Peyer's patch (tissue), 4 donors: ENCODE data around the gene TSPY3. TPM values are rescaled to one million over a fixed set of nuclear protein-coding genes. Genes with fewer than 3 reads are reported as not detected.
"Not testable (repeated sequence)": the region's sequence is repeated elsewhere in the genome, so short reads cannot be mapped to it uniquely, and the experiment has no call there.

Experiments
- DNase-seq, 3 donors: peaks; one replicate each; pipeline ENCODE4 v3.0.0-alpha.2; 2017 to 2019
- H3K27ac ChIP-seq, 4 donors: fragments of 200-600 bp; sonication (generic); one replicate each; pipeline ENCODE4 v1.5.1; 2016 to 2019
- H3K27me3 ChIP-seq, 2 donors: fragments of 200-600 bp; sonication (generic); one replicate each; pipeline ENCODE4 v1.5.1; 2019
- H3K36me3 ChIP-seq, 3 donors: fragments of 200-600 bp; sonication (generic); one replicate each; pipeline ENCODE4 v1.5.1; 2016 to 2019
- H3K4me1 ChIP-seq, 4 donors: fragments of 200-600 bp; sonication (generic); one replicate each; pipeline ENCODE4 v1.5.1; 2016 to 2019
- H3K4me3 ChIP-seq, 4 donors: fragments of 200-600 bp; sonication (generic); 1 replicate in 3 of 4; 2 replicates in 1 of 4; pipeline ENCODE4 v1.5.1; 2016 to 2019; ENCODE audit warnings: mild to moderate bottlenecking in 1 of 4
- H3K9me3 ChIP-seq, 4 donors: fragments of 200-600 bp; sonication (generic); one replicate each; pipeline ENCODE4 v1.5.1; 2016 to 2019; ENCODE audit warnings: mild to moderate bottlenecking in 1 of 4
- total RNA-seq, 4 donors: library from RNA; depleted of rRNA; stranded (reverse); fragments of >200 nt; gene quantifications; one replicate each; pipeline ENCODE4 v1.1.0, GENCODE V29; 2016

Gene TSPY3
- not detected for total RNA-seq

- not testable (repeated sequence) for H3K9me3 ChIP-seq, H3K36me3 ChIP-seq, H3K27me3 ChIP-seq, DNase-seq, H3K27ac ChIP-seq, H3K4me3 ChIP-seq, H3K4me1 ChIP-seq
Measured at GRCh38 chrY:9398121-9398520, at the start of gene TSPY3. TSS of gene TSPY3 (plus strand) at chrY:9398421. CDS start at chrY:9398467, 46 bp downstream.

- not testable (repeated sequence) for H3K9me3 ChIP-seq
Measured at GRCh38 chrY:9357497-9357896, 40.7 kb upstream of the TSPY3 start, which contains the start of gene TSPY8. TSS of gene TSPY8 (plus strand) at chrY:9357797. CDS start at chrY:9357843, 46 bp downstream.

GRCh38 chrY:9396527-9396926 lies 1.7 kb upstream of the TSPY3 start:
- DNase-seq, H3K27ac ChIP-seq, H3K9me3 ChIP-seq, H3K36me3 ChIP-seq, H3K27me3 ChIP-seq, H3K4me1 ChIP-seq, H3K4me3 ChIP-seq: not testable (repeated sequence)

More at GRCh38 chrY:9357497-9357896, 40.7 kb upstream of the TSPY3 start, which contains the start of gene TSPY8:
- not testable (repeated sequence) for H3K4me1 ChIP-seq, H3K27ac ChIP-seq, H3K36me3 ChIP-seq, H3K27me3 ChIP-seq, H3K4me3 ChIP-seq, DNase-seq

Other genes starting within 250 kb of the TSPY3 start
- not detected for gene TSPY4, start 61.0 kb upstream of the TSPY3 start, total RNA-seq
- not detected for gene TSPY8, start 40.6 kb upstream of the TSPY3 start, total RNA-seq
- not detected for gene TSPY1, start 68.5 kb downstream of the TSPY3 start, total RNA-seq
- gene TSPY9, start 88.8 kb downstream of the TSPY3 start, total RNA-seq: not detected
- not detected for gene TSPY10, start 129.5 kb downstream of the TSPY3 start, total RNA-seq